Left ventricle myocardium superior (tissue), 1 donor: Measurements from ENCODE around the gene ZBTB47. TPM values are rescaled to one million over a fixed set of nuclear protein-coding genes. Genes with fewer than 3 reads are reported as not detected.

Experiments used
- ATAC-seq: fragments of 200-7000 bp; cut with Tn5 transposase; one replicate; pipeline ENCODE4 v1.9.1; 2020; ENCODE audit warnings: mild to moderate bottlenecking, moderate library complexity
- DNase-seq: peaks from one replicate; pipeline ENCODE4 v3.0.0-alpha.2; 2020
- intact Hi-C: fragments of 100-400 bp; cut with micrococcal nuclease; formaldehyde crosslinking; loops from one replicate; pipeline ENCODE4 v1.11.0; 2022
- total RNA-seq: library from RNA; stranded (reverse); fragmentation: NEBNext Ultra II Directional; extraction: Animal tissue kit (Norgen Biotek cat#: 25700); gene quantifications from one replicate; pipeline ENCODE4 v1.2.1, GENCODE V29; 2021
- donor health status: DM: no; HTN: yes; CAD: no; lungs with severe emphysema.

The ZBTB47 gene
- total RNA-seq, 1 donor from 2014 or later: 90.5 TPM

DNA sequence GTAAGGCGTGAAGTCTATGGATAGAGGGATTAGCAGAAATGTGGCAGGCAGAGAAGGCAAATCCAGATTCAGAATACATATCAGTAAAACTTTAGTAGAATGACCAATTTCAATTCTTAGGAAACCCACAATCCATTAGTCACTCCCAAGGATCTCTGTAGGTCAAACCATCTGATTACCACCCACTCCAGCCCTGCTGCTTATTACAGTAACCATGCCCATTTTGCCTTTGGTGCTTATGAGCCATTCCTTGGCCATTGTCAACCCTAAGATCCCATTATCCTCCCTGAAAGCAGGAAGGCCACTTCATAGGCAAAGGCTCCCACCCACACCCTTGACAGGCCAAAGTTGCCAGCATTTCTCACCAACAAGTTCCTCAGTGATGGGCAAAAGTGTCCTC lies 26.8 kb downstream of the ZBTB47 start:
- no peak for ATAC-seq
- DNase-seq: no peak
- intact Hi-C loops: no loop called here

GRCh38 chr3:42680806-42681205 lies 27.3 kb downstream of the ZBTB47 start:
- DNase-seq (no peak), ATAC-seq (no peak)
- intact Hi-C loops: no loop called here

DNA sequence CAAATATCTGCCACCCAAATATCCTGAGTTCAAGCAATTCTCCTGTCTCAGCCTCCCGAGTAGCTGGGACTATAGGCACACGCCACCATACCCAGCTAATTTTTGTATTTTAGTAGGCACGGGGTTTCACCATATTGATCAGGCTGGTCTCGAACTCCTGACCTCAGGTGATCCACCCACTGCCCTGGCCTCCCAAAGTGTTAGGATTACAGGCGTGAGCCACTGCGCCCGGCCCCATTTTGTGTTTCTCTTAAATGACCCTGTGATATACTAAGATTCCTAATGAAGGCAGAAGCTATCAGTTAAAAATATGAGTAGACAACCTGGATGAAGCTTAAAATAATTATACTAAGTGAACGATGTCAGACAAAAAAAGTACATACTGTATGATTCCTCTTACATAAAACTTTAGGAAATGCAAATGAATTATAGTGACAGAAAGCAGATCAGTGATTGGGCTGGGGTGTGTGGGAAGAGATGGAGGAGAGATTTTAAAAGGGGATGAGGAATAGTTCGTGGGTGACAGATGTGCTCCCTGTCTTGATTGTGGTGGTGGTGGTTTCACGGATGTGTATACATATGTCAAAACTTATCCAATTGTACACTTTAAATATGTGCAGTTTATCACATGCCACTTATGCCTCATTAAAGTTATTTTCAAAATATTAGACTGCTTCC lies 28.0 kb downstream of the ZBTB47 start:
- DNase-seq (no peak), ATAC-seq (no peak)
- intact Hi-C loops: no loop called here

GRCh38 chr3:42682301-42683070 lies 29.0 kb downstream of the ZBTB47 start:
- ATAC-seq (no peak), DNase-seq (no peak)
- intact Hi-C loops: no loop called here

GRCh38 chr3:42683875-42684598 lies 30.5 kb downstream of the ZBTB47 start:
- DNase-seq: peak; percentile 71
- intact Hi-C loops: no loop called here
- ATAC-seq: peak; percentile 90

- ATAC-seq: no peak
- no peak for DNase-seq
- intact Hi-C loops: no loop called here
Measured at GRCh38 chr3:42684632-42685362, 31.3 kb downstream of the ZBTB47 start.

GRCh38 chr3:42685363-42685881 lies 31.9 kb downstream of the ZBTB47 start, which contains the start of gene KLHL40:
KLHL40 (plus strand) TSS chr3:42685537; CDS start chr3:42685619, 82 bp downstream.
- no peak for DNase-seq
- intact Hi-C loops: no loop called here
- no peak for ATAC-seq

DNA sequence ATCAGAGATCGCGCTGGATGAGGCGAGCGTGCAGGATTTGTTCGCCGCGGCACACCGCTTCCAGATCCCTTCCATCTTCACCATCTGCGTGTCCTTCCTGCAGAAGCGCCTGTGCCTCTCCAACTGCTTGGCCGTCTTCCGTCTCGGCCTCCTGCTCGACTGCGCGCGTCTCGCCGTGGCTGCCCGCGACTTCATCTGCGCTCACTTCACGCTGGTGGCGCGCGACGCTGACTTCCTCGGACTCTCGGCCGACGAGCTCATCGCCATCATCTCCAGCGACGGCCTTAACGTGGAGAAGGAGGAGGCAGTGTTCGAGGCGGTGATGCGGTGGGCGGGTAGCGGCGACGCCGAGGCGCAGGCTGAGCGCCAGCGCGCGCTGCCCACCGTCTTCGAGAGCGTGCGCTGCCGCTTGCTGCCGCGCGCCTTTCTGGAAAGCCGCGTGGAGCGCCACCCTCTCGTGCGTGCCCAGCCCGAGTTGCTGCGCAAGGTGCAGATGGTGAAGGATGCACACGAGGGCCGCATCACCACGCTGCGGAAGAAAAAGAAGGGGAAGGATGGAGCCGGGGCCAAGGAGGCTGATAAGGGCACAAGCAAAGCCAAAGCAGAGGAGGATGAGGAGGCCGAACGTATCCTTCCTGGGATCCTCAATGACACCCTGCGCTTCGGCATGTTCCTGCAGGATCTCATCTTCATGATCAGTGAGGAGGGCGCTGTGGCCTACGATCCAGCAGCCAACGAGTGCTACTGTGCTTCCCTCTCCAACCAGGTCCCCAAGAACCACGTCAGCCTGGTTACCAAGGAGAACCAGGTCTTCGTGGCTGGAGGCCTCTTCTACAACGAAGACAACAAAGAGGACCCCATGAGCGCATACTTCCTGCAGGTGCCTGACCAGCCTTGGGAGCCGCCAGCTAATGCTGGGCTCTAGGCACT lies 32.7 kb downstream of the ZBTB47 start:
- intact Hi-C loops: no loop called here
- ATAC-seq (no peak), DNase-seq (no peak)

- intact Hi-C loops: no loop called here
- DNase-seq (no peak), ATAC-seq (no peak)
Measured at GRCh38 chr3:42686832-42687650, 33.5 kb downstream of the ZBTB47 start.

GRCh38 chr3:42688016-42688415 lies 34.5 kb downstream of the ZBTB47 start:
- DNase-seq (no peak), ATAC-seq (no peak)
- intact Hi-C loops: no loop called here

- intact Hi-C loops: no loop called here
- no peak for ATAC-seq
- no peak for DNase-seq
Measured at GRCh38 chr3:42688487-42689420, 35.3 kb downstream of the ZBTB47 start.

- intact Hi-C loops: no loop called here
- DNase-seq (no peak), ATAC-seq (no peak)
Measured at GRCh38 chr3:42689421-42690014, 36.0 kb downstream of the ZBTB47 start.

DNA sequence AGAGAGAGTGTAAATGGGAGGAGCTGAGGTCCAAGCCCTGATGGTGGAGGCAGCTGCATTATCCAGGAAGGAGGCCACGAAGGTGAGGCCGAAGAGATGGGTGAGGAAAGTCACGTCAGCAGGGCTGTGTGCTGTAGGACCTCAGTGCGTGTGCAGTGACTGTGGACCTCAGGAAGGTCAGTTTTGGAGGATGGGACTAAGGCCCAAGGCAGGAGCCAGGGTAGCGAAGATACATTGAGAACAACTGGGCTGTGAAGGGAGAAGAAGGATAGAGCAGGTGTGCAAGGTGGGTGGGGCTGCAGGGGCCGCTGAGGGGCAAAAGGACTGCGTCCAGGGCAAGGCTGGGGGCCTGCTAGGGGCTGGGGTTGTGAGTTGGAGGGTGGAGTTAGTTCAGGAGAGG lies 36.7 kb downstream of the ZBTB47 start:
- intact Hi-C loops: no loop called here
- ATAC-seq (no peak), DNase-seq (no peak)

DNA sequence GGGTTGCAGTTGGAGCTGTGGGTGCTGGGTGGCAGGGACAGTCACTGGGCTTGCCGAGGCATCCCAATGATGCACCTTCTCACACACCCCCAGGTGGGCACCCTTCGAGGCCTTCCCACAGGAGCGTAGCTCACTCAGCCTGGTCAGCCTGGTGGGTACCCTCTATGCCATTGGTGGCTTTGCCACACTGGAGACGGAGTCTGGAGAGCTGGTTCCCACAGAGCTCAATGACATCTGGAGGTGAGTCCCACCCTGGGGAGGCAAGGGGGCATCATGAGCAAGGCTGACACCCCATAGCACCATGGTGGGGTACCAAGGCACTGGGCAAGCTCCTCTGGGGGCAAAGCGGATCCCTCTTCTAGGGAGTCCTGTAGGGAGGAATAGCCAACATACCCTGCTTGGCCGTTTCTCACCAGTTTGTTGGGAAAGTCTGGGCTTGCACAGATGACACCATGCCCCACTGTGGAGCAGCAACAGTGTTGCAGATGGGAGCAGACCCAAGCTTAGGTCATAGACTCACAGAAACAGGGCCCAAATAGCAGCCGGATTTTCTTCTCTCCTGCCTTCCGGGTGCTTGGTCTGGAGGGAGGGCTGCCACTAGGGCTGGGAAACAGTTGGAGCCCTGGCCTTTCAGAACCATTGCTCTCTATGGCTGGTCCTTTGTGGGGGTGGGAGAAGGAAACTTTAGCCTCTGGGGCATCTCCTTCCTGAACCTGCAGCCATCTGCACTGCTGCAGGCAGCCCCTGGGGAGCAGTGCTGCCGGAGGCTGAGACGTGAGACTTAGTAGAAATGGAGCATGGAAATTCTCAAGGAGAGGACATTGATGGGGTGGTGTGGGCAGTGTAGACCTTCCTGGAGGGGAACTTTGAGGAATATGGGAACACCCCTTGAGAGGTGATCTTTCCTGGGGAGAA lies 37.5 kb downstream of the ZBTB47 start:
- DNase-seq (no peak), ATAC-seq (peak; percentile 5)
- intact Hi-C loops: no loop called here
